Hepatocyte (in vitro differentiated cells): ENCODE results near the gene JMJD8. TPM values are rescaled to one million over a fixed set of nuclear protein-coding genes. Genes with fewer than 3 reads are reported as not detected.

Experiments
- DNase-seq: peaks from one replicate; pipeline ENCODE4 v3.0.0-alpha.2; 2016; ENCODE audit warnings: low spot score
- H2AFZ ChIP-seq: fragments of 200-600 bp; sonication (generic); 2 replicates; pipeline ENCODE4 v1.6.0; 2016; ENCODE audit warnings: antibody characterized with exemption, mild to moderate bottlenecking
- H3K27ac ChIP-seq: fragments of 200-600 bp; sonication (generic); 2 replicates; pipeline ENCODE4 v1.5.1; 2016; ENCODE audit warnings: mild to moderate bottlenecking
- H3K27me3 ChIP-seq: fragments of 200-600 bp; sonication (generic); 2 replicates; pipeline ENCODE4 v1.6.1; 2016
- H3K36me3 ChIP-seq: fragments of 200-600 bp; sonication (generic); replicated peaks from 2 replicates; pipeline ENCODE4 v1.5.1; 2016; ENCODE audit warnings: low read depth; ENCODE audit not compliant: insufficient read depth
- H3K4me1 ChIP-seq: fragments of 200-600 bp; sonication (generic); 2 replicates; pipeline ENCODE4 v1.5.1; 2016; ENCODE audit warnings: mild to moderate bottlenecking, moderate library complexity; ENCODE audit not compliant: insufficient read depth
- H3K4me2 ChIP-seq: fragments of 200-600 bp; sonication (generic); 2 replicates; pipeline ENCODE4 v1.6.0; 2016
- H3K4me3 ChIP-seq: fragments of 200-600 bp; sonication (generic); 2 replicates; pipeline ENCODE4 v1.5.1; 2016; ENCODE audit warnings: mild to moderate bottlenecking
- H3K79me2 ChIP-seq: fragments of 200-600 bp; sonication (generic); 2 replicates; pipeline ENCODE4 v1.6.0; 2017; ENCODE audit warnings: mild to moderate bottlenecking
- H3K9me2 ChIP-seq: fragments of 200-600 bp; sonication (generic); replicated peaks from 2 replicates; pipeline ENCODE4 v1.6.0; 2017; ENCODE audit warnings: mild to moderate bottlenecking; ENCODE audit not compliant: insufficient read depth
- H3K9me3 ChIP-seq: fragments of 200-600 bp; sonication (generic); 2 replicates; pipeline ENCODE4 v1.5.1; 2016; ENCODE audit warnings: low read depth, mild to moderate bottlenecking
- H4K20me1 ChIP-seq: fragments of 200-600 bp; sonication (generic); 2 replicates; pipeline ENCODE4 v1.6.0; 2016; ENCODE audit warnings: mild to moderate bottlenecking; ENCODE audit not compliant: insufficient read depth, poor library complexity, severe bottlenecking
- EZH2 ChIP-seq: fragments of 200-600 bp; sonication (generic); IDR thresholded peaks from 2 replicates; pipeline ENCODE4 v1.6.1; 2016; ENCODE audit warnings: antibody characterized with exemption, mild to moderate bottlenecking, borderline replicate concordance
- EZH2phosphoT487 ChIP-seq: fragments of 200-600 bp; sonication (generic); IDR thresholded peaks from one replicate; pipeline ENCODE4 v1.6.1; 2018; ENCODE audit warnings: antibody characterized with exemption, mild to moderate bottlenecking, low read depth, moderate library complexity; ENCODE audit not compliant: unreplicated experiment, severe bottlenecking
- WGBS: methylation state at CpG from one replicate; pipeline ENCODE4 v1.1.6; 2016; ENCODE audit warnings: low lambda C conversion rate; ENCODE audit errors: missing lambda C conversion rate; 5-methylcytosine and 5-hydroxymethylcytosine counted together
- polyA plus RNA-seq: library from polyadenylated mRNA; unstranded; fragments of >200 nt; fragmentation: Nextera tagmentation; extraction: Ambion mirVana; gene quantifications from 2 replicates; pipeline ENCODE4 v1.2.1, GENCODE V29; 2016
- total RNA-seq: library from RNA; depleted of rRNA; stranded (reverse); fragments of >200 nt; gene quantifications from 2 replicates; pipeline ENCODE4 v1.2.3, GENCODE V29; 2014
- TF ChIP-seq, protein P1 (sequence below): fragments of 200-600 bp; sonication (generic); IDR thresholded peaks from 2 replicates; pipeline ENCODE4 v1.5.1; 2016; ENCODE audit warnings: antibody characterized with exemption, mild to moderate bottlenecking; ENCODE audit not compliant: poor library complexity

JMJD8 gene
- total and polyA plus RNA-seq, 2 experiments from 2014 or later: 44.3 to 84.3 TPM

DNA sequence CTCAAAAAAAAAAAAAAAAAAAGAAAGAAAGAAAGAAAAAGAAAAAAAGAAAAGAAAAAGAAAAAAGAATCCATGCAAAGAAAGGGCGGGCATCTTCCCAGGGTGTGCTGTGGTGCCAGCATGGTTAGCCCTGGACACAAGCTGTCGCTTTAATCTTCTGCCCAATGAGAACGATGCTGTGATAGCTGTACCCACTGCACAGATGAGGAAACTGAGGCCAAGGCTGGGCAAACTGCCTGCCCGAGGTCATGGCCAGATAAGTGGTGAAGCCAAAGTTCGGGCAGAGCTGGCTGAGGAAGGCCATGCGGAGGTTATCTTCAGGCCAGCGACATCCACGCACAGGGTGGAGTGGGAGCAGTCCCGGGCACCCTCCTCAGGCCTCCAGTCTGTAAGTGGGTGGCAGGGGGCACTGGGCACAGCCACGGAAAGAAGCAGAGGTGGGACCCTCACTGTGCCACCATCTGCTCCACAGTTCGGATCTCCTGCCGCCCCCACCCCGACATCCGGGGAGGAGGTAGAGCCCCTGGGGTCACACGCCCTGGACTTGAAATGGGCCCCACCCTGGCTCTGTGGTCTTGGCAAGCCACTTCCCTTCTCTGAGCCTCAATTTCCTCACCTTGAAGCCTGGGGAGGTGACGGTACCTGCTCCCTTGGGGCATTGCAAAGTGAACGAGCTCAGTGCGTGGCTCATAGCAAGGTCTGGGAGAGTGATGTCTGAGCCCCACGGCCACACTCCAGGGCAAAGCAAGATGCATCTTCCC is 15.0 kb upstream of the JMJD8 start:
- Histone ChIP-seq H3K9me3 (no peaks in the 10 kb centered on the region), H3K79me2 (no peaks in the 10 kb centered on the region), H3K27ac (no peak overlapping the region), H3K36me3 (no peaks in the 10 kb centered on the region), H3K4me2 (no peak overlapping the region), H3K27me3 (peaks cover 84% of the 10 kb centered on the region), H3K9me2 (no peaks in the 10 kb centered on the region), H2AFZ (no peak overlapping the region), H3K4me1 (peaks cover 4% of the 10 kb centered on the region), H4K20me1 (no peaks in the 10 kb centered on the region), H3K4me3 (no peak overlapping the region)
- 79% methylated on average over 18 of the region's 19 CpGs for WGBS
- no peak for DNase-seq
- TF ChIP-seq EZH2phosphoT487 (no peak), EZH2 (no peak)
- TF ChIP-seq, protein P1, sequence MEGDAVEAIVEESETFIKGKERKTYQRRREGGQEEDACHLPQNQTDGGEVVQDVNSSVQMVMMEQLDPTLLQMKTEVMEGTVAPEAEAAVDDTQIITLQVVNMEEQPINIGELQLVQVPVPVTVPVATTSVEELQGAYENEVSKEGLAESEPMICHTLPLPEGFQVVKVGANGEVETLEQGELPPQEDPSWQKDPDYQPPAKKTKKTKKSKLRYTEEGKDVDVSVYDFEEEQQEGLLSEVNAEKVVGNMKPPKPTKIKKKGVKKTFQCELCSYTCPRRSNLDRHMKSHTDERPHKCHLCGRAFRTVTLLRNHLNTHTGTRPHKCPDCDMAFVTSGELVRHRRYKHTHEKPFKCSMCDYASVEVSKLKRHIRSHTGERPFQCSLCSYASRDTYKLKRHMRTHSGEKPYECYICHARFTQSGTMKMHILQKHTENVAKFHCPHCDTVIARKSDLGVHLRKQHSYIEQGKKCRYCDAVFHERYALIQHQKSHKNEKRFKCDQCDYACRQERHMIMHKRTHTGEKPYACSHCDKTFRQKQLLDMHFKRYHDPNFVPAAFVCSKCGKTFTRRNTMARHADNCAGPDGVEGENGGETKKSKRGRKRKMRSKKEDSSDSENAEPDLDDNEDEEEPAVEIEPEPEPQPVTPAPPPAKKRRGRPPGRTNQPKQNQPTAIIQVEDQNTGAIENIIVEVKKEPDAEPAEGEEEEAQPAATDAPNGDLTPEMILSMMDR: no peak

DNA sequence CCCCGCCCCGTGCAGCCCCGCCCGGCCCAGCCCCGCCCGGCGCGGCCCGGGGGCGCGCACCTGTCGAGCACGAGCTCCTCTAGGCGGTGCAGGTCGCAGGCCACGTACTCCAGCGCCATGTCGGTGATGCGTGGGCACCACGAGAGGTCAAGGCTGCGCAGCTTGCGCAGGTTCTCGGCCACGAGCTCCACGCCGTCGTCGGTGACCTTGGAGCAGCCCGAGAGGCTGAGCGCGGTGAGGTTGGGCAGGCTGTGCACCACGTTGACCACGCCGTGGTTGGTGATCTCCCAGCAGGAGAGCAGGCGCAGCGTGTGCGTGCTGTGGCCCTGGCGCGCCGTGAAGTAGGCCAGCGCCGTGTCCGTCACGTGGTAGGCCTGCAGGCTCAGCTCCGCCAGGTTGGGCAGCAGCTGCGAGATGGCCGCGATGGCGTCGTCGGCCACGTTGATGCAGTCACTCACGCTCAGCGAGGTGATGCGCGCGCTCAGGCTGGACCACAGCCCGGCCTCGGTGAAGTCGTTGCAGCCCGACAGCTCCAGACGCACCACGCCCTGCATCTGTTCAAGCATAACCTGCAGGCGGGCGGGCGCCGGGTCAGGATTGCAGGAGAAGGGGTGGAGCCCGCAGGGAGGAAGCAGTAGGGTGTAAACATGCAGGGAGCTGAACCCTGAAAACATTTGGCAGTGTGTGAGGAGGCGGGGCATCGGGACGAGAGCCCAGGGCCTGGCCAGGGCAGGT is 11.4 kb upstream of the JMJD8 start:
- Histone ChIP-seq H2AFZ (no peak overlapping the region), H4K20me1 (no peaks in the 10 kb centered on the region)

DNA sequence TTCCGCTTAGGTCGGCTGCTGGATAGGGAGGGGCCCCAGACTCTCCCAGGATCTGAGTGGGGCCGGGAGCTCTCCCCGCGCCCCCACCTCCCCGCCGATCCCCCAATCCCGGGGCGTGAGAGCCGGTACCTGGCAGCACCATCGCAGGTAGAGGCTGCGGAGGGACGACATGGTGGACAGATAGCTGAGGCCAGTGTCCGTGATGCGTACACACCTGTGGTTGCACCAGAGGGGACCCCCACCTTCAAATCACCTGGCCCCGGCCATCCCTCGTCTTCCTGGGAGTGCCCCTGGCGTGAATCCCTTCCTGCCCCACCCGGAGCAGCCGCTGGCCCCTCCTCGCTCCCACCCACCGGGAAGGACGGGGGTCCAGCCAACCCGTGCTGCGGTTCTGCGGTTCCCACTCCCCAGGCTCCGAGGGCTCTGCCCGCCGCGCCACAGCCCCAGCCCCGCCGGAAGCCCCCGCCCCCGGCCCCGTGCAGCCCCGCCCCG is 10.8 kb upstream of the JMJD8 start:
- 3% methylated on average over 15 of the region's 37 CpGs for WGBS
- TF ChIP-seq EZH2: peak; percentile 25
- TF ChIP-seq, protein P1: no peak
- no peak for TF ChIP-seq EZH2phosphoT487
- no peak for DNase-seq
- Histone ChIP-seq H3K4me3 (no peak overlapping the region), H3K4me1 (peaks cover 4% of the 10 kb centered on the region), H3K27me3 (peaks cover 66% of the 10 kb centered on the region), H3K79me2 (peaks cover 2% of the 10 kb centered on the region), H3K27ac (no peak overlapping the region), H3K36me3 (no peaks in the 10 kb centered on the region), H3K9me3 (no peaks in the 10 kb centered on the region), H4K20me1 (no peaks in the 10 kb centered on the region), H3K4me2 (peak overlapping the region; percentile 67), H3K9me2 (no peaks in the 10 kb centered on the region), H2AFZ (no peak overlapping the region)

More for the DNA sequence above, 11.4 kb upstream of the JMJD8 start:
- Histone ChIP-seq H3K4me2 (peak overlapping the region; percentile 67), H3K9me2 (no peaks in the 10 kb centered on the region), H3K4me3 (no peak overlapping the region), H3K9me3 (no peaks in the 10 kb centered on the region), H3K27ac (no peak overlapping the region), H3K4me1 (peaks cover 4% of the 10 kb centered on the region), H3K27me3 (peaks cover 72% of the 10 kb centered on the region), H3K79me2 (no peaks in the 10 kb centered on the region), H3K36me3 (no peaks in the 10 kb centered on the region)
- no peak for TF ChIP-seq EZH2
- TF ChIP-seq, protein P1: no peak
- TF ChIP-seq EZH2phosphoT487: no peak
- DNase-seq: no peak
- WGBS: 12% methylated on average over 60 of the region's 71 CpGs
